Measurements from ENCODE around the gene CRACDL. TPM values are rescaled to one million over a fixed set of nuclear protein-coding genes. Genes with fewer than 3 reads are reported as not detected.

Gene CRACDL
- total RNA-seq, 4 donors from 2014 or later = 10.9 to 22.6 (median 14.0) TPM

- no peak overlapping the region for H3K4me3 ChIP-seq (ENCODE audit: low read depth, poor library complexity, severe bottlenecking)
- WGBS, 2 donors = 90 to 100% methylated on average over 2 of the region's 2 CpGs
- intact Hi-C loops (cut with DNase I; ENCODE audit: low total_unique reads) = loop anchor here (10.0 kb wide), 1 partner anchor 949 kb away; no protein-coding TSS in a partner anchor
- TF ChIP-seq POLR2A (IDR thresholded peaks at IDR 0.05) = no peak
- no peak for TF ChIP-seq CTCF (IDR thresholded peaks at IDR 0.05)
- DNase-seq (ENCODE audit: low spot score in 2 of 2) = peak in 1 of 2 donors; percentile 46
These were observed 120.2 kb downstream of the CRACDL start for GRCh38 chr2:98815795-98816194.

- no peak overlapping the region for H3K4me3 ChIP-seq (ENCODE audit: low read depth, poor library complexity, severe bottlenecking)
- TF ChIP-seq CTCF (IDR thresholded peaks at IDR 0.05) (no peak), POLR2A (IDR thresholded peaks at IDR 0.05) (no peak)
- no peak for DNase-seq (ENCODE audit: low spot score in 2 of 2)
- WGBS, 2 donors = 92 to 98% methylated on average over 2 of the region's 2 CpGs
- intact Hi-C loops (cut with DNase I; ENCODE audit: low total_unique reads) = loop anchor here (10.0 kb wide), 1 partner anchor 953 kb away; no protein-coding TSS in a partner anchor
These were observed 124.3 kb downstream of the CRACDL start for GRCh38 chr2:98811766-98812165.

GRCh38 chr2:98810588-98810928 lies 125.5 kb downstream of the CRACDL start:
- TF ChIP-seq POLR2A (IDR thresholded peaks at IDR 0.05) = no peak
- TF ChIP-seq CTCF (IDR thresholded peaks at IDR 0.05) = no peak
- no peak overlapping the region for H3K4me3 ChIP-seq (ENCODE audit: low read depth, poor library complexity, severe bottlenecking)
- intact Hi-C loops (cut with DNase I; ENCODE audit: low total_unique reads) = loop anchor here (10.0 kb wide), 1 partner anchor 954 kb away; no protein-coding TSS in a partner anchor
- WGBS, 2 donors = 44 to 50% methylated on average over 3 of the region's 3 CpGs
- no peak for DNase-seq (ENCODE audit: low spot score in 2 of 2)

- peak in 1 of 2 donors; percentile 75 for DNase-seq (ENCODE audit: low spot score in 2 of 2)
- TF ChIP-seq CTCF (IDR thresholded peaks at IDR 0.05) (no peak), POLR2A (IDR thresholded peaks at IDR 0.05) (no peak)
- intact Hi-C loops (cut with DNase I; ENCODE audit: low total_unique reads) = loop anchor here (10.0 kb wide), 1 partner anchor 955 kb away; no protein-coding TSS in a partner anchor
- WGBS, 2 donors = 60% methylated on average over 7 of the region's 7 CpGs
- H3K4me3 ChIP-seq (ENCODE audit: low read depth, poor library complexity, severe bottlenecking) = no peak overlapping the region
These were observed 126.0 kb downstream of the CRACDL start for GRCh38 chr2:98809878-98810587.

GRCh38 chr2:98809116-98809515 lies 126.9 kb downstream of the CRACDL start:
- peak in 1 of 2 donors; percentile 72 for DNase-seq (ENCODE audit: low spot score in 2 of 2)
- H3K4me3 ChIP-seq (ENCODE audit: low read depth, poor library complexity, severe bottlenecking) = no peak overlapping the region
- no peak for TF ChIP-seq POLR2A (IDR thresholded peaks at IDR 0.05)
- TF ChIP-seq CTCF (IDR thresholded peaks at IDR 0.05) = no peak
- intact Hi-C loops (cut with DNase I; ENCODE audit: low total_unique reads) = no loop called here
- WGBS, 2 donors = 81 to 89% methylated on average over 4 of the region's 4 CpGs
